NCI-H2081 (cell line): Measurements from ENCODE around the gene PHF19.
A peak's percentile ranks its signal among the peaks of the same experiment; 100 is the strongest.

Source experiments
- DNase-seq, 2 experiments: peaks; one replicate each; lab custom pipeline; 2025; lab: John Stamatoyannopoulos, UW

Gene PHF19

DNA sequence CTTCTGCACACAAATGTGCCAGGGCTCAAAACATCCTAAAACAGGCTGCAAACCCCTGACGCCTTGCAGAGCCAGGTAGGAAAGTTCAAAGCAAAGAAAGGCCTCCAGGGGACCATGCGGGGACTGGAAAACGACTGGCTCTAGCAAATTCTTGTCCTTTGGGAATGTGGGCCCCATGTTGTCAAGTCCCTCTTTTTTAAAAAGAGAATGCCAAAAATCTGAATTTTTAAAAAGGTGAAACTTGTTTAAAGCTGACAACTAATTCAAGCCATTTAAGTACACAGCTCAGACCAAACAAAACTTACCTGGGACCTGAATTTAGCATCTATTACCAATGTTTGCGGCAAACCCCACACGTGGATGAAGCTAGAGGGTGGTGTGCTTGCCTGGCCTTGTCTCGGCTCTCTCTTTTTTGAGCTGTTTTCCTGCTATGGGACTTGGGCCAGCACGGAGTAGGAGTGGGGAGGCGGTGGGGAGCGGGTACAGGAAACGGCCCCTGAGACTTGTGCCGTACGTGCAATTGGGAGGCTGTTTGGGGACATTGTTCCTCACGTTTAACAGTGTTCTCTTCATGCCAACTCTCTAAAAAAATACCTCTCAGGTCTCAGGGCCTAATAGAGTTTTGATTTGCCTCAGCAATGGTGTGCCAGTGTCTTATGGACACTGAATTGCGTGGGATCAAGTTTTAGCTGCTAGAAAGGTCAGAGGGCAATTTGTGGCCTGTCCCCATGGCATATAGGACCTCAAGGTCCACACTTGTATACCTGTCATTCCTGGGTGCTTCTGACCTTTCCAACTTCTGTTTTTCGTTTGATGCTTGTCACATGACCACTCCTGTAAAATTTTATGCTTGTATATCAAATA is 15.1 kb upstream of the PHF19 start:
- DNase-seq: no peak

DNA sequence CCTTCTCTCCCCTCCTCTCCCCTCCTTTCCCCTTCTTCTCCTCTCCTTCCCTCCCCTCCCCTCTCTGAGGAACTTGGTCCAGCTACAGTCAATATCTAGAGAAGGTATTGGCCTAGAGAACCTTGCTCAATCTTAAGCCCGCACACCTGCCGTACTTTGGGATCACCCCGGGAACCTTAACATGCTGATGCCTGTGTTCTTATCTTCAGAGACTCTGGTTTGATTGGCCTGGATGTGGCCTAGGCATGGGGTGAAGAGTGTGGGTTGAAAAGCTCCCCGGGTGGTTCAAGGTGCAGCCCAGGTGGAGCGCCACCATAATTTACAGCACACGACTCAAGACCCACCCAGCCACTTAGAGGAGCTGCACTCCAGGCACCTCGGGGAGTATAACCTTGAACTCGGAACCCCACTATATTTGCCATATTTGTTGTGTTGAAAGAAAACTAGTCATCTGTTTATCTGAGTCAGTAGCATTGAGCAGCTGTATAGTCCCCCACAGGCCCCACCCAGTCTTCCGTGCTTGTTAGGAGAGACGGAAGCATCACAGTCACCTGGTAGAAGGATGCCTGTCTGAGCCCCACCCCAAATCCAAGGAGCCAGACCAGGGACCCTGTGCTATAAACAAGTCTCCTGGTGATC is 14.4 kb upstream of the PHF19 start:
- DNase-seq: no peak

DNA sequence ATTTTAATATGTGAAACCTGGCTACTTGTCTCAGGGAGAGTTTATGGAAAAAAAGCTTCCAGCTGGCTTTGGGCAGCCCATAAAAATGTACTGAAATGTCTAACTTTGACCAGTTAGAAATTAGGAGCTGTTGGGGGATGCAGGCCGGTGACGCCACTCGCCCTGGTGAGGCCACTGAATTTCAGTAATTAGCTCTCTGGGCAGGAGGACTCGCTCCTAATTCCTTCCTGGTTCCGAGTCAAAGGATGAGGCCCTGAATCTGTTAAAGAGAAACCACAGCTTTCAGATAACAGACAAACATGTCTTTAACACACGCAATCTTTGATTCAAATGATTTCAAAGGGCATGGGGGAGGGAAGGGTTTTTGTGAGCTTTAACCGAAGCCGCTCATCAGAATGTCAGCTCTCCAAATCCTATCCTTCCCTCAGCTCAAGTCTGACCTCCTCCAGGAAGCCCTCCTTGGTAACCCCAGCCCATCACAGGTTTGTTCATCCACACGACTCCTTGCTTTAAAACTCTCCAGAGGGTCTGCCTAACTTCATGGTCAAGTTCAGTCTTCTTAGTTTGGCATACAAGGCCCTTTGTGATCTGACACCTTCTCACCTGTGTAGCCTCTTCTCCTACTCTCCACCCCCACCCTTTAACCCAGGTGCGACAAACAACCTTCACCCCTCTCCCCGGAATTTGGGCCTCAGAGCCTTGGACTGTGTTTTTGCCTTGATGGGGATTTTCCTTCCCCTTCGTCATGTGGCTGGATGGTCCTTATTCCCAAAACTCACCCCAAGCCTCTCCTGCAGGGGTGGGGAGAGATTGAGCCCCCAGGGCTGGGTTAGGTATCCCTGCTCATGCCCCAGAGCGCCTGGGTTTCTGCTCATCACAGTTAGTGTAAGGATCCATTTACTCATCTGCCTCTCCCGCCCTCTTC is 13.6 kb upstream of the PHF19 start:
- no peak for DNase-seq

DNA sequence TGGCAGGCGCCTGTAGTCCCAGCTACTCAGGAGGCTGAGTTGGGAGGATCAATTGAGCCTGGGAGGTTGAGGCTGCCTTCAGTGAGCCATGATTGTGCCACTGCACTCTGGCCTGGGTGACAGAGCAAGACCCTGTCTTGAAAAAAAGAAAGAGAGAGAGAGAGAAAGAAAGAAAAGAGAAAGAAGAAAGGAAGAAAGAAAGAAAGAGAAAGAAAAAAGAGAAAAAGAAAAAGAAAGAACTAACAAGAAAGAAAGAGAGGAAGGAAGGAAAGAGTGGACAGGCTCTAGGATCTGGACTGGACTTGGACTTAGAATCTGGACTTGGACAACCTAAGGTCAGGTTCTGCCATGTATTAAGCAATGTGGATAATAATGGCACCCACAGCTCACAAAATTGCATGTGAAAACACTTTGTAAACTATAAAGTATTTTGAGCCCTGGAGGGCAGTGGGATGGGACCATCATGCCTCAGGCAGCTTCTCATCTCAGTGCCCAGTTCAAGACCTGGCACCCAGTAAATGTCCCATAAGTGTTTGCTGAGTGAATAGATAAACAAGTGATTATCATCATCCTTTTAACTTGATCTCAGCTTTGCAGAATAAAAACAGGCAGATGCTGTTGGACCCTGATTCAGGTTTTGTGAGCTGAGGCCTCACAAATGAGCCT is 12.8 kb upstream of the PHF19 start:
- DNase-seq: peak in 1 of 2 experiments; percentile 26

DNA sequence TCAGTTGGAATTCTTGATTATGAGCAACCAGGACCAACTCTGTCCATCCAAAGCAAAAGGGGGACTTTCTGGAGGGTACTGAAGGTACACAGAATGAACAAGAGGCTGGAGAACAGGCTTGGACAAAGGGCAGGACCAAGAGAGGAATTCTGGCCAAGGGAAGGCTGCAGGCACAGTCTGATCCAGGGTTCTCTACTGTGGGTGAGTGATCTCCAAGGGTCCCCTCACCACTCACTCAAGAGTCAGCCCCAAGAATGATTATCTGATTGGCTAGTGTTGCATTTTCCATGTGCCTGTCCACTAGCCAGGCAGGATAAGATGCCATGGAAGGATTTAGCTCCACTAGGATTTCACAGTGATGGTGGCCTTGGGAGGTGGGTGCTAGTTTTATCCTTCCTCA is 11.6 kb upstream of the PHF19 start:
- no peak for DNase-seq

DNA sequence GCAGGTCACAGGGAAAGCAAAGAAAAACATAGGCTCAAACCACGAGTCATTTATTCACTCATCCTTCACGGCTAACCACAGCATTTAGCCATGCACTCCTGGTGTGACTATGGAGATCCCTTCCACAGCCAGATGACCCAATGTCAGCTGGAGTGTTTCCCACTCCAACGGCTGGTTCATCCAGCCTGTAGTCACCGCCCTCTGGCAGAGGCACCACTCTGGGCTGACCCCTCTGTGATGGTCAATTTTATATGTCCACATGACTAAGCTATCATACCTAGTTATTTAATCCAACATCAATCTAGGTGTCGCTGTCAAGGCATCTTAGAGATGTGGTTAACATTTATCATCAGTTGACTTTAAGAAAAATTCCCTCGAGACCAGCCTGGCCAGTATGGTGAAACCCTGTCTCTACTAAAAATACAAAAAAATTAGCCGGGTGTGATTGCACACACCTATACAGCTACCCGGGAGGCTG is 9.5 kb upstream of the PHF19 start:
- DNase-seq: no peak

DNA sequence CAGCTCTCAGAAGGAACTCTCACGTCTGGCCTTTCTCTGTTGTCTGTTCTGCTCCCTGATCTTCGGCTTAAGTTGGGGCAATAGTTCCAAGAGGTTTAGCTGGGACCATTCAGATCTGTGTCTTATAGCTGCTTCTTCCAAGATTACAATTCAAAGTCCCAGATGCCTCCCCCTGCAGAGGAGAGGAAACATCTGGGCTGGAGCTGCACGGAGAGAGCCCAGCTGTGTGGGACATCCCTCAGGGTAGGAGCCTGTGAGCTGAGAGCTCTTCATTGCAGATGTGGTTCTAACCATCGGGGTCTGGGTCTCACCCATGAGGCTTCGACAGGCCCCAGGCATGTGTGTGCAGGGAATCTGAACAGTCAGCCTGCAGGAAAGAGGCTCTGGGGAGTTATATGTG is 9.0 kb upstream of the PHF19 start:
- DNase-seq: no peak

DNA sequence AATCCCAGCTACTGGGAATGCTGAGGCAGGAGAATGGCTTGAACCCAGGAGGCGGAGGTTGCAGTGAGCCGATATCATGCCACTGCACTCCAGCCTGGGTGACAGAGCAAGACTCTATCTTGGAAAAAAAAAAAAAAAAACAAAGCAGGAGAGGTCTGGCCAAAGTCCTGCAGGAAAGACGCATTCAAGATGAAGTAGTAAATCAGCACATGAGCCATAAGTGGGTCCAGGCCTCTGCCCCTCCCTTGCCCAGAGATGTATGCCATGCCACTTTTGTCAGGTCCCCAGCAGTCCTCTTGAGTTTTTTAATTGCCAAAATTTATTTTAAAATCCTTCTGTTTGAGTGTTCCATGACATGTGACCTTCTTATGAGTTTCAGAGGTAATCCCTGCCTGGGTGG is 8.5 kb upstream of the PHF19 start:
- DNase-seq: no peak

DNA sequence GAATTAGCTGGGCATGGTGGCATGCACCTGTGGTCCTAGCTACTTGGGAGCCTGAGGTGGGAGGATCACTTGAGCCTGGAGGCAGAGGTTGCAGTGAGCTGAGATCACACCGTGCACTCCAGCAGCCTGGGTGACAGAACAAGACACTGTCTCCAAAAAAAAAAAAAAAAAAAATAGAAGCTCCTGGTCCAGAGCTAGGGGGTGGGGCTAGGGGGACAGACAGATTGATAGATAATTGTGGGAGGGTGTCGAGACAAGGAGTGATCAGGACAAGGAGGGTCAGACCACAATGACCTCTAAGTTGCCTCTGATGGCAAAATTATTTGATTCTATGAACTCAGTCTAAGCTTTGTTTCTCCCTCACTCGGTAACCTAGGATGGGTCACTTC is 6.6 kb upstream of the PHF19 start:
- no peak for DNase-seq

DNA sequence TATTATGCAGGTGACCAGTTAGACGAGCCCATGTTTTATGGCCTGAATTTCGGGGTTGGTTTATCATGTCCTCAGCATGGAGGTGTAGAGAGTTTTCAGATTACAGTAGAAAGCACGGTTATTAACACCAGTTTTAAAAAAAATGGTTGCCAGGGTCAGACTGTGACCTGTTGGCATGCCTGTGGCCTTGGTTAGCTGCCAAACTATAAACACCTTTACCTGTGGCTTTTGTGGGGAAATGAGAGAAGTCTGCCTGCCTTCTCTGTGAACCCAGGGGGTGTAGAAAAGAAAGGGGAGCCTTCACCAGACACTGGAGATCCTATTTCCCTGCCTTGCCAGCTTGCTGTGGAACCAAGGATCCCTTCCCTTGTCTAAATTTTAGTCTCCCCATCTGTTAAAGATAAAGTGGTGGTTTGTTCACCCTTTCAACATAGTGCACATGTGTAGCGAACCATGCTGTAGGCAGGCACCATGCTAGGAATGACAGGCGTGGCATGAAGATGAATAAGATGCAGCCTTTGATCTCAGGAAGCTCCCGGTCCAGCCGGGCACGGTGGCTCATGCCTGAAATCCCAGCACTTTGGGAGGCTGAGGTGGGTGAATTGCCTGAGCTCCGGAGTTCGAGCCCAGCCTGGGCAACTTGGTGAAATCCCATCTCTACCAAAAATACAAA is 6.1 kb upstream of the PHF19 start:
- DNase-seq: no peak

DNA sequence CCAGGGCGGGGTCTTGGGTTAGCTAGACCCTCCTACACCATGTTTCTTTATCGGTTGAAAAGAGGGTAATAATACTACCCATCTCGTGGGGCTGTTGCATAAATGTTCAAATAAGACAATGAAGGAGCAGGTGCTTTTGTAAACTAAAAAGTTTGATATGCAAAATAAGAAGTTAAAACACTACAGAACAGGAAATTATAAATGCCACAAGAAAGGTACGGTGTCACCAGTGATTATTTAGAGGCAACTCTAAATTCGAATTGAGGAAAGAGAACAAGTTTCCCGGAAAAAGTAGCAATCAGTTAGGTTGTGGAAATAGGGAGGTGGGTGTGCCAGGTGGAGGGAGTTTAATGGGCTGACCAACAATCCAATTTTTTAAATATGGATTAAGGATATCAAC is 2.5 kb upstream of the PHF19 start:
- no peak for DNase-seq

DNA sequence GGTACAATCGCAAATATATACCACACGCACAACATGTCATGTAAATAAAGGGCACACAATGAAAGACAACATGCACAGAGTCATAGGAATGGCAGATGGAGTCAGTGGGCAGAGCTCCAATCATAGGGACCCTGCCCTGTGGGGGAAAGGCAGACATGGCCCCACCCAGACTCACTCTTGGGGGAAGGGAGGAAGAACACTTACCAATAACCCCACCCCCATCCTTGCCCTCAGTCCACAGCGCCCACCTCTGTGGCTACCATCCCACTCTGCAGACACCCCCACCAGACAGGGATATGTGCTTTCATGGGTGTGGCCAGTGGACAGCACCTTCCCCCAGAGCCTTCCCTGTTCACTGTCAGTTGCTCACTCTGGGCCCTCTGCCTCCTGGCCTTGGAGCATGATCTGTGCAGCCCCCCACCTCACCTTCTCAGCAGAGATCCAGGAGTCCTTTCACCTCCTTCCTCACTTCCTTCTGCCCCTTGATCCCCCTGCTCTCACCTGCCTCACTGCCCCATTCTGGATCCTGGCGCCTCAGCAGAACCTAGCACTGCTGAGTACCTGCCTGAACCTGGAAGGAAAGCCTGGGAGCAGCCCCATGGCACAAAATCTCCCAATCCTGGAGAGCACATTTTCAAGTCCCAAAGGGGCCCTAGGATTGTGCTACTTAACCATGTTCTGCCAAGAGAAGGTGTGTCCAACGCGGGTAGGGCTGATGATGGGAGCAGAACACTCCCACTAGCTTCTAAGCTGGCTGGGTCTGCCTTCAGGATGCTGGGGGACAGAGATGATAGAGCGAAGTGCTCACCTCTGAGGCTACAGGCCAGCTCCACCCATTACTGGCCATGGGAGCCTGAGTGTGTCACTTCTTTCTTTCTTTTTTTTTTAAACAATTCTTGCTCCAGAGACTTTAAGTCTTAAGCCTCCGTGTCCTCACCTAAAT is 1.5 kb upstream of the PHF19 start:
- no peak for DNase-seq

DNA sequence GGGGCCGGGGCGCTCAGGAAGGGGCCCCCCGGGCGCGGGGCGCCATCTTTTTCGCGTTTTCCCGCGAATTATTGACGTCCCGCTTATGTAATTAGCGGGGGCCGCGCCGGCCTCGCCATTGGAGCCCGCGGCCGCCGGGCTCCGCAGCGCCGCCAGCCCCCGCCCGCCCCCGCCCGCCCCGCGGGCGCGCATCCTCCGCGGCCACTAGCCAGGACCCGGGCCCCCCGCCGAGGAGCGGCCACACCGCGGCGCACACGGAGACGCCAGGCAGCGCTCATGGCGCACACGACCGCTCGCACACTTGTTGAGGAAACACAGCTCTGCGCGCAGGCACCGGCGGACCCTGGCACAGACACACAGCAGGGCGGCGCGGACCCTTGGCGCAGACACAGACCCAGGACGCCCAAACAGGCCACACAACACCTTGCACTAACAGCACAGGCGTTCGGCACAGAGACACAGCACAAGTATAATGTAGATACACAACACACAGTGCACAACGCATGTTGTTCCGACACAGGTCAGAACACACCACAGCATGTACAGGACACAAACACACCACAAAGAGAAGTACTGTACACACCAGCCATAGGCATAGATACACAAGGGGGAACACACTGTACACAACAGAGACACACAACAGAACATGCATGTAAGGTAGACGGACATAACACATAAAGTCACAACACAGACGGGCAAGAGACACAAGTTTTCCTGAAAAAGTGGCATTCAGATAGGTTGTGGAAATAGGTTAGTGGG is 467 bp upstream of the PHF19 start:
- peak; percentile 82 to 88 for DNase-seq

DNA sequence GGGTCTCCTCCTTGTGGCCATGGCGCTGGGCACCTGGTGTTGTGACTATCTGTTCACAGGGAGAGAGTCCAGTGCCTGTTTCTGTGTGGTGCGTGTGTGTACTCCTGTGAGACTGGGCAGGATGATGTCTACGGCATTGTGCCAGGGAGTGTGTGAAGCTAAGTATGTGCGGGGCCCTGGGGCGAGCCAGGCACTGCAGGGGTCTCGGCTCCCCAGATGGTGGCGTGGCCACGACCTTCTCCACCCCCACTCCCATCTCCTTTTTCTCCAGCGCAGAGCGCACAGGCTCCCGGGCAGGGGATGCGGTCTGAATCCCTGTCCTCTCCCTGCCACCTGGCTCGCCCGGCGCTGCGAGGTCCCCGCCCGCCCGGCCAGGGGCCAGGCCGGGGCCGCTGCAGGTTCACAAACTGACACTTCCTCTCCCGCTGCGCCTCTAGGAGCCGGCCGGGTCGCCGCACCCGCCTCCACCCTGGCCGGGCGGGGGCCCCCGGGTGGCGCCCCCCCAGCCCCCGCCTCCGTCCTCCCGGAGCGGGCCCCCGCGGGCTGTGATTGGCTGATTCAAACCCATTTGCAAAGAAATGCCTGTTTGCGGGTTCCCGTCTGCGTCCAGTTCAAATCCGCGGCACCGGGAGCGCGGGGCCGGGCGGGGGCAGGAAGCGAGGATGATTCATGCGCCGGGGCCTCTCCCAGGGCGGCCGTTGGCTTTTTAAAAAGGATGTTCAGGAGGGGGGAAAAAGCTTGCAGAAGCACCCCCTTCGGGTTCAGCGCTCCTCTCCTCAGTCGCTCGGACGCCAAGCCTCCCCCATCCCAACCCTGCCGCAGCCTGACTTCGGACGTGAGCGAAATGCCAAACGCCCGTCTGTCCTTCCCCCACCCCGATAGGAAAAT is 790 bp downstream of the PHF19 start:
- peak; percentile 92 for DNase-seq

DNA sequence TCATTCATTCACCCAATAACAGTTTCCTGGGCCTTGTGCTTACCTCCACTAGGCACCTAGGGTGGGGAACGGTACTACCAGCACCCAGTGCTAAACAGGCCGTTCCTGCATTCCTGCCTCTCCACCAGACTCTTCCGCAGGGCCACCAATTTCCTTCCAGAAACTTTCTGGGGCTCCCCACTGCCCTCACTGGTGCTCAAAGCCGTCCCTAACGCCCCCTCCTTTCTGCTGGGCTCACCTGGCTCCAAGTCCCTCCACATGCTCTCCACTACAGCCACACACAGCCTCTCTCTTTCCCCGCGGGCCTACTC is 1.4 kb downstream of the PHF19 start:
- DNase-seq: no peak

DNA sequence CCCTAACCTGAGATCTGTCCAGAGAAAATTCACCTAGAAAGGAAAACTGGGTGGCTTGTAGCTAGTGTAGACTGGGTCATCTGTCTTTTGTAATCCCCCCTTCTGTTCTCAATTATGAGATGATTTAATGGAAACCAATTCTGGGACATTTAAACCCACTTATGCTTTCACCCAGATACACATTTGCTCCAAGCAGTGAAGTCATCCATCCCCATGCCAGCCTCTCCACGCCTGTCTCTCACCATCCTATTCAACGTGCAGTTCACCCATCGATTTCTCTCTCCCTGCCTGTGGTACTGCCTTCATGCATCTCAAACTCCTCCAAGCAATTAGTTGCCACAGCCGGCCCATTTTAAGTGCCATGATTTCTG is 1.8 kb downstream of the PHF19 start:
- DNase-seq: no peak

DNA sequence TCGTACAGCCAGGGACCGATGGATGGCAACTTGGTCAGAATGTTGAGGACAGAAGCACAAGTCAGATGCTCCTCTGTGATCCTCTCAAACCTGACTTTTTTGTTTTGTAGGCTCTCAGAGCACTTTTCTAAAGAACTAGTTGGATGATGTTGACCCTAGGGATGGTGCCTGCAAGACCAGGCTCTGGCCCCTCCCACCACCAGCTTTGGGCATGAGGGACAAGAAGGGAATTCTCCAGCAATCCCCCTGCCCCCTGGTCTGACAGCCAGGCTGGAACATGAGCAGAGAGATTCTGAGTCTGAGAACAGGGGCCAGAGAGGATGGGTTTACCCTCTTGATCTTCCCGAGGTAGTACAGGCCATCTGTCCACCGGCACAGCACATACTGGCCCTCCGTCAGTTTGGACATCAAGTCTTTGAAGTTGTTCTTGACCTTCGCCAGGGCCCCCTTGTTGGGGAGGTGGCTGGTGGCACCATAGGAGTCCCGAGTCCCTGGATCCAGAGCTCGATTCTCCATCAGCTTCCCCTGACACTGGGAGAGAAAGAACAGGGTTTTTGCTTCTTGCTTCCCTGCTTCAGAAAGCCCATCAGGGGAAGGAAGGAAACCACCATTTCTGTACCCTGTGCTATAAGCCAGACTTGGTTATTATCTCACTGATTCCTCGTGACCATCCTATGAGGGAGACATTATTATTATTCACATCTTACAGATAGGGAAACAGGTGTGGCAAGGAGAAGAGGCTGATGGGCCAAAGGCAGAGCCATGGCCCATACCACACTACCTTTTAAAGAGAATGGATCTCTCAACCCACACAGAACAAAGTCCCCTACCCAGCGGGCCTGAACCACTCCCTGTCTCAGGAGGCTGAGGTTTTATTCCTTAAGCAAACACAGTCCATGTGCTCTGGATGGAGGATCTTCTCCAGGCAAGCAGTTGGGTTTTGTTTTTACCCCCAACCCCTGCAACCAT is 2.5 kb downstream of the PHF19 start:
- no peak for DNase-seq
